ENCODE data around the gene SLC8A3. TPM values are rescaled to one million over a fixed set of nuclear protein-coding genes. Genes with fewer than 3 reads are reported as not detected.

The SLC8A3 gene
- polyA plus RNA-seq, 3 donors = 0.01 TPM; not detected in 2

- Histone ChIP-seq H3K79me2 (ENCODE audit: insufficient read depth, low read length) (no peaks in the 10 kb centered on the region), H3K27ac (ENCODE audit: low read depth in 1 of 2, low read length in 2 of 2) (no peak overlapping the region), H3K4me3 (replicated peaks in 1 of 3; ENCODE audit: low read depth in 2 of 3, low read length in 3 of 3) (no peak overlapping the region), H3K9ac (ENCODE audit: insufficient read depth, low read length, poor library complexity, severe bottlenecking) (no peak overlapping the region), H3K27me3 (ENCODE audit: control insufficient read depth in 2 of 2, insufficient read depth in 2 of 2, low read length in 2 of 2) (no peaks in the 10 kb centered on the region), H2AFZ (ENCODE audit: insufficient read depth, low read depth, low read length, poor library complexity, severe bottlenecking) (no peak overlapping the region), H3K4me1 (ENCODE audit: control insufficient read depth in 1 of 2, insufficient read depth in 2 of 2, low read length in 2 of 2) (no peaks in the 10 kb centered on the region), H3K9me3 (replicated peaks in 1 of 2; ENCODE audit: control insufficient read depth in 1 of 2, insufficient read depth in 1 of 2, low read length in 2 of 2) (no peaks in the 10 kb centered on the region), H3K36me3 (replicated peaks in 1 of 2; ENCODE audit: control insufficient read depth in 1 of 2, insufficient read depth in 2 of 2, low read length in 2 of 2) (no peaks in the 10 kb centered on the region), H3K4me2 (replicated peaks; ENCODE audit: extremely low read depth, low read length, poor library complexity, severe bottlenecking) (no peak overlapping the region), H4K20me1 (ENCODE audit: insufficient read depth, low read length) (no peaks in the 10 kb centered on the region)
- WGBS (ENCODE audit: insufficient coverage) = no CpG with 5 or more reads among the region's 1 CpG
- TF ChIP-seq CTCF (IDR thresholded peaks at IDR 0.05) = no peak
- peaks cover 0 to 2% (median 0%) of the 10 kb centered on the region in 3 donors for H3K27me3 Mint-ChIP-seq (ENCODE audit: low read depth in 3 of 3)
- intact Hi-C loops (cut with micrococcal nuclease) = no loop called here
- peaks cover 0 to 2% (median 0%) of the 10 kb centered on the region in 7 donors for H3K9me3 Mint-ChIP-seq
- H3K27ac Mint-ChIP-seq = no peak overlapping the region
- H3K4me1 Mint-ChIP-seq = no peaks in the 10 kb centered on the region
- H3K36me3 Mint-ChIP-seq = no peaks in the 10 kb centered on the region
- H3K4me3 Mint-ChIP-seq = no peak overlapping the region
- DNase-seq = no peak
These were observed 58.3 kb downstream of the SLC8A3 start for GRCh38 chr14:70130482-70130881.

- intact Hi-C loops (cut with micrococcal nuclease) = no loop called here
These were observed 61.6 kb downstream of the SLC8A3 start for GRCh38 chr14:70127186-70127585.

More at GRCh38 chr14:70127186-70127585, 61.6 kb downstream of the SLC8A3 start:
- no peaks in the 10 kb centered on the region for H3K27me3 ChIP-seq (ENCODE audit: control insufficient read depth in 2 of 2, insufficient read depth in 2 of 2, low read length in 2 of 2)
- no peak for TF ChIP-seq CTCF (IDR thresholded peaks at IDR 0.05)
- no peaks in the 10 kb centered on the region for H3K36me3 ChIP-seq (replicated peaks in 1 of 2; ENCODE audit: control insufficient read depth in 1 of 2, insufficient read depth in 2 of 2, low read length in 2 of 2)
- H3K27me3 Mint-ChIP-seq (ENCODE audit: low read depth in 3 of 3) = peaks cover 0 to 2% (median under 1%) of the 10 kb centered on the region in 3 donors
- no peaks in the 10 kb centered on the region for H3K9me3 ChIP-seq (replicated peaks in 1 of 2; ENCODE audit: control insufficient read depth in 1 of 2, insufficient read depth in 1 of 2, low read length in 2 of 2)
- 93% methylated on average over 3 of the region's 7 CpGs for WGBS (ENCODE audit: insufficient coverage)
- H3K4me1 Mint-ChIP-seq = no peaks in the 10 kb centered on the region
- no peaks in the 10 kb centered on the region for H3K36me3 Mint-ChIP-seq
- DNase-seq = no peak
- H3K4me2 ChIP-seq (replicated peaks; ENCODE audit: extremely low read depth, low read length, poor library complexity, severe bottlenecking) = no peak overlapping the region
- H3K4me1 ChIP-seq (ENCODE audit: control insufficient read depth in 1 of 2, insufficient read depth in 2 of 2, low read length in 2 of 2) = no peaks in the 10 kb centered on the region
- no peaks in the 10 kb centered on the region for H3K79me2 ChIP-seq (ENCODE audit: insufficient read depth, low read length)
- no peak overlapping the region for H3K27ac Mint-ChIP-seq
- H3K4me3 Mint-ChIP-seq = no peak overlapping the region
- no peak overlapping the region for H3K4me3 ChIP-seq (replicated peaks in 1 of 3; ENCODE audit: low read depth in 2 of 3, low read length in 3 of 3)
- H3K9ac ChIP-seq (ENCODE audit: insufficient read depth, low read length, poor library complexity, severe bottlenecking) = no peak overlapping the region
- H3K27ac ChIP-seq (ENCODE audit: low read depth in 1 of 2, low read length in 2 of 2) = no peak overlapping the region
- no peaks in the 10 kb centered on the region for H4K20me1 ChIP-seq (ENCODE audit: insufficient read depth, low read length)
- H3K9me3 Mint-ChIP-seq = no peaks in the 10 kb centered on the region
- no peak overlapping the region for H2AFZ ChIP-seq (ENCODE audit: insufficient read depth, low read depth, low read length, poor library complexity, severe bottlenecking)

All from CD14-positive monocyte (primary cell).